Loucy (cell line): Measurements from ENCODE around the gene CDH4.

Source experiments
- H2AFZ ChIP-seq: fragments of 200-600 bp; sonication (generic); 2 replicates; pipeline ENCODE4 v1.6.0; 2016; ENCODE audit warnings: antibody characterized with exemption, mild to moderate bottlenecking, low read length, moderate library complexity
- H3F3A ChIP-seq: fragments of 200-600 bp; 2 replicates; pipeline ENCODE4 v1.6.0; 2016; ENCODE audit warnings: antibody characterized with exemption, low read depth, mild to moderate bottlenecking
- H3K27me3 ChIP-seq: fragments of 200-600 bp; sonication (generic); 2 replicates; pipeline ENCODE4 v1.6.1; 2014; ENCODE audit warnings: low read length, mild to moderate bottlenecking; ENCODE audit not compliant: insufficient read depth, poor library complexity, severe bottlenecking
- H3K36me3 ChIP-seq: fragments of 200-600 bp; sonication (generic); 2 replicates; pipeline ENCODE4 v1.6.1; 2016; ENCODE audit warnings: low read length; ENCODE audit not compliant: insufficient read depth
- H3K4me1 ChIP-seq: fragments of 200-600 bp; sonication (generic); 2 replicates; pipeline ENCODE4 v1.5.1; 2014; ENCODE audit warnings: low read length, mild to moderate bottlenecking; ENCODE audit not compliant: insufficient read depth, poor library complexity, severe bottlenecking
- H3K4me2 ChIP-seq: fragments of 200-600 bp; sonication (generic); 2 replicates; pipeline ENCODE4 v1.6.0; 2014; ENCODE audit warnings: antibody characterized with exemption, low read length, low read depth, mild to moderate bottlenecking; ENCODE audit not compliant: poor library complexity, severe bottlenecking
- H3K4me3 ChIP-seq: fragments of 200-600 bp; sonication (generic); 2 replicates; pipeline ENCODE4 v1.5.1; 2014; ENCODE audit warnings: low read length, mild to moderate bottlenecking, mixed read lengths; ENCODE audit not compliant: poor library complexity, severe bottlenecking
- H3K79me2 ChIP-seq: fragments of 200-600 bp; sonication (generic); 2 replicates; pipeline ENCODE4 v1.6.1; 2014; ENCODE audit warnings: low read length; ENCODE audit not compliant: insufficient read depth
- H3K9ac ChIP-seq: fragments of 200-600 bp; sonication (generic); 2 replicates; pipeline ENCODE4 v1.6.0; 2014; ENCODE audit warnings: mild to moderate bottlenecking, low read depth, low read length, moderate library complexity; ENCODE audit not compliant: poor library complexity, severe bottlenecking
- H3K9me2 ChIP-seq: fragments of 200-600 bp; sonication (generic); replicated peaks from 2 replicates; pipeline ENCODE4 v1.6.1; 2016; ENCODE audit warnings: low read depth, low read length, mixed read lengths
- H3K9me3 ChIP-seq: fragments of 200-600 bp; sonication (generic); 2 replicates; pipeline ENCODE4 v1.6.1; 2014; ENCODE audit warnings: mild to moderate bottlenecking, antibody characterized with exemption, low read length, low read depth; ENCODE audit not compliant: insufficient read depth
- H4K20me1 ChIP-seq: fragments of 200-600 bp; sonication (generic); 2 replicates; pipeline ENCODE4 v1.6.0; 2014; ENCODE audit warnings: antibody characterized with exemption, low read length, mild to moderate bottlenecking; ENCODE audit not compliant: insufficient read depth, poor library complexity, severe bottlenecking
- EZH2phosphoT487 ChIP-seq: fragments of 200-600 bp; IDR thresholded peaks from 2 replicates; pipeline ENCODE4 v1.6.1; 2018; ENCODE audit warnings: antibody characterized with exemption, mild to moderate bottlenecking, moderate library complexity, borderline replicate concordance
- TF ChIP-seq, protein P1 (sequence below): fragments of 200-600 bp; sonication (generic); conservative IDR thresholded peaks from 2 replicates; pipeline ENCODE4 v1.5.1; 2014; ENCODE audit warnings: mild to moderate bottlenecking, antibody characterized with exemption, low read length

CDH4 gene

DNA sequence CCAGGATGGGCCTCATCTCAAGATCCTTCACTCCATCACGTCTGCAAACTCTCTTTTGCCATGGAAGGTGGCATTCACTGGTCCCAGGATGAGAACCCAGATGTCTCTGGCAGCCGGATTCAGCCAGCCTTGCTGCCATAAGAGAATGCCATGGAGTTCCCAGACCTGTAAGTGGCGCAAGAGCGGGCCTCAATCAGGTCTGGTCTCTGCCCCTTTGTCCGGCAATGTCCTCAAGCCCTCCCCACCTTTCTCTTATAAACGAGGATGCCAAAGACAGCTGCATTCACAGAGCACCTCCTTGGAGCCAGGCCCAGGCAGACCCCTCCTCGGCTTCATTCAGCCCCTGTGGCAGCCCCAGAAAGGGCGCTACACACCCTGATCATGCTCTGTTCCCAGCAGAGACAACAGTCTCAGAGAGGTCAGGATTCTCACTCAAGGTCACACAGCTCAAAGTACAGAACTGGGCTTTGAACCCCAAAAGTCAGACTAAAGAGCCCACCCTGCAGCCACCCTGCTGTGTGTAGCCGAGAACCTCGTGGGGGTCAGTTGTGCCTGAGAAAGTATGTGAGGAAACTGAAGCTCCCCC is 549.9 kb downstream of the CDH4 start:
- no peak overlapping the region for H3K4me3 ChIP-seq
- no peaks in the 10 kb centered on the region for H3K9me2 ChIP-seq
- H3K36me3 ChIP-seq: no peaks in the 10 kb centered on the region; the same call in 1 of the 2 replicates
- H3K27me3 ChIP-seq: no peaks in the 10 kb centered on the region
- H3K9me3 ChIP-seq: no peaks in the 10 kb centered on the region
- TF ChIP-seq, protein P1, sequence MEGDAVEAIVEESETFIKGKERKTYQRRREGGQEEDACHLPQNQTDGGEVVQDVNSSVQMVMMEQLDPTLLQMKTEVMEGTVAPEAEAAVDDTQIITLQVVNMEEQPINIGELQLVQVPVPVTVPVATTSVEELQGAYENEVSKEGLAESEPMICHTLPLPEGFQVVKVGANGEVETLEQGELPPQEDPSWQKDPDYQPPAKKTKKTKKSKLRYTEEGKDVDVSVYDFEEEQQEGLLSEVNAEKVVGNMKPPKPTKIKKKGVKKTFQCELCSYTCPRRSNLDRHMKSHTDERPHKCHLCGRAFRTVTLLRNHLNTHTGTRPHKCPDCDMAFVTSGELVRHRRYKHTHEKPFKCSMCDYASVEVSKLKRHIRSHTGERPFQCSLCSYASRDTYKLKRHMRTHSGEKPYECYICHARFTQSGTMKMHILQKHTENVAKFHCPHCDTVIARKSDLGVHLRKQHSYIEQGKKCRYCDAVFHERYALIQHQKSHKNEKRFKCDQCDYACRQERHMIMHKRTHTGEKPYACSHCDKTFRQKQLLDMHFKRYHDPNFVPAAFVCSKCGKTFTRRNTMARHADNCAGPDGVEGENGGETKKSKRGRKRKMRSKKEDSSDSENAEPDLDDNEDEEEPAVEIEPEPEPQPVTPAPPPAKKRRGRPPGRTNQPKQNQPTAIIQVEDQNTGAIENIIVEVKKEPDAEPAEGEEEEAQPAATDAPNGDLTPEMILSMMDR: no peak
- TF ChIP-seq EZH2phosphoT487: no peak
- no peak overlapping the region for H3K4me2 ChIP-seq
- H4K20me1 ChIP-seq: no peaks in the 10 kb centered on the region
- H3K4me1 ChIP-seq: no peaks in the 10 kb centered on the region
- no peaks in the 10 kb centered on the region for H3F3A ChIP-seq
- H3K9ac ChIP-seq: no peak overlapping the region
- H2AFZ ChIP-seq: no peak overlapping the region
- H3K79me2 ChIP-seq: no peaks in the 10 kb centered on the region

DNA sequence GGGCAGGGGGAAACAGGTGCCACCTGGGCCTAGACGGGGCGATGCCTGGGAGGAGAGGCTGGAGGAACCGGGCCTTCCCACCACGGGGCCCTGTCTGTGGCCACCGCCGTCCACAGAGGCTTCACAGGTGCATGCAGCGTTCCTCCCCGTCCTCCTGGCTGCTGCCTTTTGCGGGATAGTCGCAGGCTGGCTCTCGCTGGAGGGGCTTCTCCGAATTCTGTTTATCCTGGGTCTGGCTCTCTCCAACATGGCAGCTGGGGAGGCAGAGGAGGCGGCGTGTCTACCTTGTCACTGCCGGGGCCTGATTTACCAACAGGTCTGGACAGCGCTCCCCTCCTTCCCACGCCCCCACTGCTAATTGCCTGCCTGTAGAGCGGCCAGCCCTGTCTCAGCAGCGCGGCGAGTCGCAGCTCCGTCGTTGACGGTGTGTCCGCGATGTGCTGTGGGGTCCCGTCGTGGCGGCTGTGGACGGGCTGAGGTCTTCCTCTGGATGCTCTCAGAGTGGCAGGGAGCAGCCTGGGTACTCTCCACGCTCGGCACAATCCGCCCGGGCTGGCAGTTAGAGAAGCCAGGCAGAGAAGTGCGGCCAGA is 550.8 kb downstream of the CDH4 start:
- Histone ChIP-seq H3K4me2 (no peak overlapping the region), H3K9me2 (no peaks in the 10 kb centered on the region), H3K4me1 (no peaks in the 10 kb centered on the region), H3F3A (no peaks in the 10 kb centered on the region), H3K27me3 (no peaks in the 10 kb centered on the region), H3K9ac (no peak overlapping the region), H2AFZ (no peak overlapping the region), H3K79me2 (no peaks in the 10 kb centered on the region), H3K4me3 (no peak overlapping the region), H4K20me1 (no peaks in the 10 kb centered on the region), H3K36me3 (no peaks in the 10 kb centered on the region; the same call in 1 of the 2 replicates), H3K9me3 (no peaks in the 10 kb centered on the region)
- no peak for TF ChIP-seq EZH2phosphoT487
- TF ChIP-seq, protein P1: no peak

DNA sequence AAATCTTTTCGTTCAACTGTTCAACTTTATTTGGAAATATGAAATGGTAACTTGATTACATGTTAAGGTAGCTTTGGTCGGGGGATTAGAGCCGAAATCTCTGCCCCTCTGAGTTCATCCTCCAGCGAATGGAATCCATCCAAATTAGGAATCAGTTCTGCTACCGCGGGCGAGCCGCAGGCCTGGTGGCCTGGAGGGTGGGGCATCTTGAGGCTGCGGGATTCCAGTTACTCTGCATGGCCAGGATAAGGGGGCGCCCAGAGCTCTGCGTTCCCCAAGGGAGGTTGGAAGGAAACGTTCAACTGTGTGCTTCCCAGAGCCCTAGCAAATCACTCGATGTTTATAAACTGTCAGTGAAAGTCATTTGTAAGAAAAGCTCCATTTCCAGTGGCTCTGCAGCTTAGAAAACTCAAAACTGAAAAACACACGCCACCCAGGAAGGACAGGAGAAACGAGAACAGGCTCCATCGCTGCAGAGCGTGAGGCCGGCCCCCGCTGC is 551.4 kb downstream of the CDH4 start:
- Histone ChIP-seq H3K4me2 (no peak overlapping the region), H3K4me3 (no peak overlapping the region), H3K27me3 (no peaks in the 10 kb centered on the region), H3K9me2 (no peaks in the 10 kb centered on the region), H3K9ac (no peak overlapping the region), H3K9me3 (no peaks in the 10 kb centered on the region), H3K4me1 (no peaks in the 10 kb centered on the region), H2AFZ (no peak overlapping the region), H3K79me2 (no peaks in the 10 kb centered on the region), H4K20me1 (no peaks in the 10 kb centered on the region), H3F3A (no peaks in the 10 kb centered on the region), H3K36me3 (no peaks in the 10 kb centered on the region; the same call in 1 of the 2 replicates)
- TF ChIP-seq, protein P1: no peak
